GM19328 (cell line): ENCODE results near the gene CCSER1.
"Not testable (repeated sequence)": the region's sequence is repeated elsewhere in the genome, so short reads cannot be mapped to it uniquely, and the experiment has no call there.

Experiments
- ATAC-seq: cut with Tn5 transposase; IDR thresholded peaks from one replicate; pipeline ENCODE4 v1.9.1; 2021; ENCODE audit warnings: mild to moderate bottlenecking, moderate library complexity; ENCODE audit not compliant: unreplicated experiment

CCSER1 gene

DNA sequence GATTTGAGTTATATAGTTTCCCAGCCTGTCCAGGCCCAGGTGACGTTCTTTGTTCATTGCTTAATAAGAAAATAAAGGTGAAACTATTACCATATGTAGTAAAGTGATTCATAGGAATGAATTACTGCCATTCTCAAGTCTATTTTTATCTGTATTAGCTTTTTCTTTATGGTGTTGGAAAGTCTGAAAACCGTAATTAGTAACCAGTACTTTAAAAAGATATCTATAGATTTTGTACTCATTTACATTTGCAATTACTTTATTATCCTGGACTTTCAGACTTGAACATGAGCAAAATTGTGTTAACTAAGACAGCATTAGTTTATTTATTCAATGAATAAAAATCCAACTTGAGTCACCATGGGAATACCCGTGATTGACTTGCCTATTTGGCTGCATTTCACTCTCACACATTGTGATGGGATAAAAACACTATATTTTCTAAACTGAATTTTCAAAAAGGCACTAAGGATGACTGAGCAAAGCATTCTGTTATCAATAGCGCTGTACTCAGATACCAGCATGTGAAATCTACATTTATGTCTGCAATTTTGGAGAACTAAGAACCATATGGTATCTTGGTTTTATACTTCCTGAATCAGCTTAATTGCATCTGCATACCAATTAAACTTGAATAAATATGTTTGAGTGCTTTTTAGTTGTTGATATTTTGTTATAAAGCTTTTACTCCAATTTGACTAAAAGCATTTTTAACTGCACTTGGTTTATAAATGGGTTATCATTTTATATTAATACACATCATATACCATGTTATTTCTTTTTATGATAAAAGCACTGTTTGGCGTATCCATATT is 154.6 kb downstream of the CCSER1 start:
- no peak for ATAC-seq

GRCh38 chr4:90290345-90290744 is 163.2 kb downstream of the CCSER1 start:
- no peak for ATAC-seq

DNA sequence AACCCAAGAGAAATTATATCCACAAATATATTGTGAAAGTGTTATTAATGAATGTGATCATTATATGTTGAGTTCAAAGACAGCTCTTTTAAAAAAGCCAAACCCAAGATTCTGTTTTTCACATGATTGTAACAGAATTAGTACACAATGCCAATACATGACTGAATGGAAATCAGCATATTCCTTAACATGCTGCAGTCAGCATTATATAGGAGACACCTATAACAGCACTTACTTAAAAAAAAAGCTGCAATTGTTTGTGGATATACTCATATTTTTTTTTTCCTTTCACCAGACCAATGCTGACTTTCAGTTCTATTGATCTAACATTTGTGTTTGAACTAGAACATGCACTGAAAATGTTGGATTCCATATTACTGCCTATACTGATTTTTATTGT is 165.2 kb downstream of the CCSER1 start:
- ATAC-seq, result no peak

- ATAC-seq, result no peak
These were observed 166.1 kb downstream of the CCSER1 start for GRCh38 chr4:90293320-90293719.

DNA sequence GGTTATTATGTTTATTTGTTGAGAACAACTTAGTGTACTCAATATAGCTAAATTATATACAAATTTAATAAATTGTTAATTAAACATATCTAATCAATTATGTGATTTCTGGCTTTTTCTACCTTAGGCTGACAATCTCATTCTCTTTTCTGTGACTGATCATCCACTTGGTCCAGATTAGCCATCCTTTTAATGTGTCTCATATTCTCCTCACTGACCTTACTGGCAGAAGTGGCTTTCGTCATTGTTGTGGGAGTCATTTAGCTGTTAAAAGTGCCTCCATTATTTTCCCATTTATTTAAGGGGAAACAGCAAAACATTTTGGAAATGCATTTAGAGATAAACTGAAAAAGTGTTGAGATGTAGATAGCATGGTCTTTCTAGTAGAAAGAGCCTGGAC is 172.2 kb downstream of the CCSER1 start:
- no peak for ATAC-seq

DNA sequence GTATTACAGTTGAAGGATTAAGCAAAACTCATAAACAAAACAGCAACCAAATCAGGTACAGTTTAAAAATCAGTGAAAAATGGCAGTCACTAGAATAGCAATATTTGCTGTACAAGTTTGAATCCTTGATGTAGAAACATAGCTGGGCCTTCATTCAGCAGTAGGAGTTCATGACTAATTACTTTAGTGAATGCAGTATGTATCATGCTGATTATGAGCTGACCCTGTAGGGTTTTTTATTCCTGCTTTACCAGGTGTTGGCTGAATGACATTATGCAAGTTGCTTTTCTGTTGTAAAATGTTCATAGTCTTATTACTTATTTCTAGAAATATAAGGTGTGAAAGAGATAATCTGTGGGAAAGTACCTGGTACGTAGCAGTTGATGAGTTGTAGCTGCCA is 179.6 kb downstream of the CCSER1 start:
- ATAC-seq, result no peak

- not testable (repeated sequence) for ATAC-seq
These were observed 189.9 kb downstream of the CCSER1 start for GRCh38 chr4:90317140-90317539.

- no peak for ATAC-seq
These were observed 190.6 kb downstream of the CCSER1 start for GRCh38 chr4:90317785-90318184.

- no peak for ATAC-seq
These were observed 191.0 kb downstream of the CCSER1 start for GRCh38 chr4:90318193-90318592.

- ATAC-seq, result no peak
These were observed 201.4 kb downstream of the CCSER1 start for GRCh38 chr4:90328558-90328957.

DNA sequence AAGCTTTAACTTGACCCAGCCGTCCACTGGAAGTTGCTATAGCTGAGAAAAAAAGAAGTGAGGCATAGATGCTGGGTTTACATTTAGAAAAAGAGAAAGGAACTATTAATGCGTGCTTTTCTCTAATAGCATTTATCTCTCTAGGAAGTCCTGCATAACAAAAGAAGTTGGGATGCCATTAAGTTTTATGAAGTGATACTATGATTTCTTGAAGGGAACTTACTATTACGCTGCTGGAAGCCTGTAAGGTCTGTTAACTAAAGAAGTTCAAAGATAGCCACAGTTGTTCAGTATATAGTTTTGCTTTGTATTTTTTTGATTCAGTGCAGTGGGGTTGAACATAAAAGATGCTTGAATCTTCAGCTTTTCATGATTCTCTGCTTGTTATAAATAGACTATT is 203.4 kb downstream of the CCSER1 start:
- ATAC-seq, result no peak

- no peak for ATAC-seq
These were observed 218.5 kb downstream of the CCSER1 start for GRCh38 chr4:90345549-90346215.

GRCh38 chr4:90349636-90350035 is 222.4 kb downstream of the CCSER1 start:
- no peak for ATAC-seq

DNA sequence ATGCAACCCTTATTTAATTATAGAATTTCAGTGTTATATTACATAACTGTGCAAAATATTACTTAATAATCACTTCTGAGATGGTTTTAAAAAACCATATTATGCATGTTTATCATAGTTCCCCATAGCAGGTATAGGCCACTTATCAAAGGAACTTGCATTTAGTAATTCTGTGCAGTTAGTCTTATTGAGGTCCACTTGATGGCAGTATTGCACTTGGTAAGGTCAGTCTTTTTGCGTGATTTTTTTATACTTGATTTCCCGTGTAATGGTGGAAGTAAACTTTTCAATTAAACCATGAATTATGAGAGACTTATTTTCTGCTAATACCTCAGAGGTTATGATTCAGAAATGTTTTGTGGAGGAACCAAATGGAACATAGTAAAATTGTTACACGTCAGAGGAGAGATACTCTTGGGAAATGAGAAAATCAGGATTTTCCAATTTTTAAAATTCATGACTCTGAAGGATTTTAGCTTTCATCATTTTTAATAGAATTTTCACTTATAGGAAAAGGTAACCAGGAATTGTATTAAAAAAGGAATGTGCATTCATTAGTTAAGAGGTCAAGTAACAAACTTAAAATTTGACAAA is 230.0 kb downstream of the CCSER1 start:
- peak; percentile 59 for ATAC-seq

DNA sequence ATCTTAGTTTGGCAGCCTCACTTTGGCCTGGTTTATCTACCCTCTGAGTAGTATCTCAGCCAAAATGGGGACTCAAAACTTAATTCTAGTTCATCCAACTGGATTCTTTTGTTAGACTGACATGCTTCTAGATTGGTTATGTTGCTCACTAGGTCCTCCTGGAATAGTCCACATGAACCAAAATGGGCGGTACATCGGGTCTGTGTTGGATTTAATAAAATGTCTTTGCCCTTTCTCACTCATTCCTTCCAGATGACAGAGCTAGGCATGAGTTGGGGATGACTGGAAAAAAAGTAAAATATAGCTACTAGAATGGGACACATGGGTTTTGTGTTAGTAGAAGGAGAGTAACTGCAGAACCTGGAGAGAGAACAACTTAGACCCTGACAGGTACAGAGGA is 247.9 kb downstream of the CCSER1 start:
- no peak for ATAC-seq

GRCh38 chr4:90393215-90393614 is 266.0 kb downstream of the CCSER1 start:
- no peak for ATAC-seq

- ATAC-seq, result no peak
These were observed 276.6 kb downstream of the CCSER1 start for GRCh38 chr4:90403781-90404180.

- ATAC-seq, result not testable (repeated sequence)
These were observed 280.7 kb downstream of the CCSER1 start for GRCh38 chr4:90407897-90408296.

GRCh38 chr4:90412786-90413185 is 285.6 kb downstream of the CCSER1 start:
- not testable (repeated sequence) for ATAC-seq

- ATAC-seq, result no peak
These were observed 287.9 kb downstream of the CCSER1 start for GRCh38 chr4:90415116-90415515.

GRCh38 chr4:90419124-90419711 is 292.0 kb downstream of the CCSER1 start:
- ATAC-seq, result peak; percentile 89

DNA sequence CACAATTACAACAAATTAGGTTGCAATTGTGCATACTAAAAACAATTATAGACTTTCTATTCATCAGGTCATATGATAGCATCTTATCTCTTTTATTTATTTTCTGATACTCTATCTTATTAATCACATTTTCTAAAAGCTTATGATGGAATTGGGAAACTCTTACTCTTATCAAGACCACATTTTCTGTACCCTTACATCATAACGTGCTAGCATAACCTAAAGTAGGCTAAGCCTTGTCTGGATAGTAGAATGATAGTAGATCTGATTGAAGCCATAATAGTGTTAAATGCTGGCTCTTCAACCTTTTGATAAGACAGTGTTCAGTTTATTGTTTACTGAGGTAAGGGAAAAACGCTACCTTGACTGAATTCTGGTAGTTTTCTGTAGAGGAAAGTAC is 294.0 kb downstream of the CCSER1 start:
- no peak for ATAC-seq
